Thyroid gland (tissue), 4 donors: ENCODE measurements around the gene ATP2A3.

ENCODE experiments used
- POLR2A ChIP-seq, 2 donors: fragments of 450-650 bp; IDR thresholded peaks; one replicate each; pipeline ENCODE4 v1.6.1; 2017; ENCODE audit warnings: antibody characterized with exemption in 2 of 2, mild to moderate bottlenecking in 2 of 2, moderate library complexity in 1 of 2
- TF ChIP-seq, protein P1 (sequence below), 6 experiments: fragments of 200-600 bp in 3 of 6; fragments of 450-650 bp in 3 of 6; sonication (generic) in 3 of 6; IDR thresholded peaks; one replicate each; pipeline ENCODE4 v1.5.1; 2016 to 2019; ENCODE audit warnings: antibody characterized with exemption in 6 of 6, mild to moderate bottlenecking in 2 of 6, inconsistent platforms in 1 of 6, moderate library complexity in 1 of 6

DNA sequence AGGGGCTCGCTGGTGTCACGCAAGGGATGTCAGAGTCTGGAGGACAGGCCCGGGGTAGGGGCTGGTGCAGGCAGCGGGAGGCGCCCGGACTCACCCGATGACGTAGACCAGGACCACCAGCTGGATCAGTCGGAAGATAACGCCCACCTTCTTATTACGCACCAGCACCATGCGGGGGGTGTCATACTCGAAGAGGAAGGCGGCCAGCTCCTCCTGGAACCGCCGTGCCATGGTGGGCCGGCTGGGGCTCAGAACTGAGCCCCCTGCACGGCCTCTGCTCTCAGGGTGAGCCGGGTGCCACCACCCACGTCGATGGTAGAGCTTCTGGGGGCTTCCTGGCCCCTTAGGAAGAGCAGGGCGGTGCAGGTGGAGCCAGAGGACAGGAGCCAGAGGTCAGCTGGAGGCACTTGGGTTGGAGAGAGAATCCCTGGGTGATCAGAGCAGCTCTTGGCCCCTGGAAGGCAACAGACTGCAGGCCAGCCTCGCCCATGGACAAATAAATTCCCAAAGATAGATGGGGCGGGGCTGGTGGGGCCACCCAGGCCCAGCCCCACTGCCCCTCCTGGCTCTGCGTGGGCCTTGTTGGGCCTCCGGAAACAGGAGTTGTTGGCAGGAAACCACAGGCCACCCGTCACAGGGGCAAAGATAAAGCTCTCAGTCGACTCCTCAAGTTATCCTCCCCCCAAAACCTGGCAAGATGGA, 48.1 kb downstream of the ATP2A3 start, which contains the start of gene P2RX1:
- TF ChIP-seq POLR2A (IDR thresholded peaks at IDR 0.05), result no peak
- TF ChIP-seq, protein P1, sequence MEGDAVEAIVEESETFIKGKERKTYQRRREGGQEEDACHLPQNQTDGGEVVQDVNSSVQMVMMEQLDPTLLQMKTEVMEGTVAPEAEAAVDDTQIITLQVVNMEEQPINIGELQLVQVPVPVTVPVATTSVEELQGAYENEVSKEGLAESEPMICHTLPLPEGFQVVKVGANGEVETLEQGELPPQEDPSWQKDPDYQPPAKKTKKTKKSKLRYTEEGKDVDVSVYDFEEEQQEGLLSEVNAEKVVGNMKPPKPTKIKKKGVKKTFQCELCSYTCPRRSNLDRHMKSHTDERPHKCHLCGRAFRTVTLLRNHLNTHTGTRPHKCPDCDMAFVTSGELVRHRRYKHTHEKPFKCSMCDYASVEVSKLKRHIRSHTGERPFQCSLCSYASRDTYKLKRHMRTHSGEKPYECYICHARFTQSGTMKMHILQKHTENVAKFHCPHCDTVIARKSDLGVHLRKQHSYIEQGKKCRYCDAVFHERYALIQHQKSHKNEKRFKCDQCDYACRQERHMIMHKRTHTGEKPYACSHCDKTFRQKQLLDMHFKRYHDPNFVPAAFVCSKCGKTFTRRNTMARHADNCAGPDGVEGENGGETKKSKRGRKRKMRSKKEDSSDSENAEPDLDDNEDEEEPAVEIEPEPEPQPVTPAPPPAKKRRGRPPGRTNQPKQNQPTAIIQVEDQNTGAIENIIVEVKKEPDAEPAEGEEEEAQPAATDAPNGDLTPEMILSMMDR (IDR thresholded peaks at IDR 0.05), result no peak
